Testis (tissue), 2 donors: ENCODE data around the gene CDK2AP2.

Source experiments
- POLR2A ChIP-seq: fragments of 450-650 bp; IDR thresholded peaks from one replicate; pipeline ENCODE4 v1.6.1; 2017; ENCODE audit warnings: antibody characterized with exemption, mild to moderate bottlenecking, moderate library complexity
- TF ChIP-seq, protein P1 (sequence below), 3 experiments: fragments of 450-650 bp in 2 of 3; fragments of 200-600 bp in 1 of 3; sonication (generic) in 1 of 3; IDR thresholded peaks; one replicate each; pipeline ENCODE4 v1.5.1; 2016 to 2019; ENCODE audit warnings: antibody characterized with exemption in 3 of 3, mild to moderate bottlenecking in 2 of 3, moderate library complexity in 1 of 3

DNA sequence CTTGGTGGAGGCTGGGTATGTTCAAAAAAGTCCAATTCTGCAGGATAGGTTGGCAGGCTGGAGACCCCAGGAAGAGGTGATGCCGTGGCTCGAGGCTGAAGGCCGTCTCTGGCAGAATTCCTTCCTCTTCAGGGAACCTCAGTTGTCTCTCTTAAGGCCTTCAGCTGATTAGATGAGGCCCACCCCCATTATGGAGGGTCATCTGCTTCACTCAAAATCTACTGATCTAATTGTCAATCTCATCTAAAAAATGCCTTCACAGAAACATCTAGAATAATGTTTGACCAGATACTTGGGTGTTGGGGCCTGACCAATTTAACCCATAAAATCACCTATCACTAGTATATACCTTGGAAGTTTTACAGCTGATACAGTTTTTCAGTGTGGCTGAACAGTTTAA is 48.3 kb upstream of the CDK2AP2 start:
- TF ChIP-seq POLR2A: no peak
- TF ChIP-seq, protein P1, sequence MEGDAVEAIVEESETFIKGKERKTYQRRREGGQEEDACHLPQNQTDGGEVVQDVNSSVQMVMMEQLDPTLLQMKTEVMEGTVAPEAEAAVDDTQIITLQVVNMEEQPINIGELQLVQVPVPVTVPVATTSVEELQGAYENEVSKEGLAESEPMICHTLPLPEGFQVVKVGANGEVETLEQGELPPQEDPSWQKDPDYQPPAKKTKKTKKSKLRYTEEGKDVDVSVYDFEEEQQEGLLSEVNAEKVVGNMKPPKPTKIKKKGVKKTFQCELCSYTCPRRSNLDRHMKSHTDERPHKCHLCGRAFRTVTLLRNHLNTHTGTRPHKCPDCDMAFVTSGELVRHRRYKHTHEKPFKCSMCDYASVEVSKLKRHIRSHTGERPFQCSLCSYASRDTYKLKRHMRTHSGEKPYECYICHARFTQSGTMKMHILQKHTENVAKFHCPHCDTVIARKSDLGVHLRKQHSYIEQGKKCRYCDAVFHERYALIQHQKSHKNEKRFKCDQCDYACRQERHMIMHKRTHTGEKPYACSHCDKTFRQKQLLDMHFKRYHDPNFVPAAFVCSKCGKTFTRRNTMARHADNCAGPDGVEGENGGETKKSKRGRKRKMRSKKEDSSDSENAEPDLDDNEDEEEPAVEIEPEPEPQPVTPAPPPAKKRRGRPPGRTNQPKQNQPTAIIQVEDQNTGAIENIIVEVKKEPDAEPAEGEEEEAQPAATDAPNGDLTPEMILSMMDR (IDR thresholded peaks at IDR 0.05): no peak
